HG03139 (cell line): ENCODE results near the gene DKK2.
"Not testable (repeated sequence)": the region's sequence is repeated elsewhere in the genome, so short reads cannot be mapped to it uniquely, and the experiment has no call there.

Experiments
- ATAC-seq: cut with Tn5 transposase; IDR thresholded peaks from one replicate; pipeline ENCODE4 v1.9.1; 2021; ENCODE audit not compliant: unreplicated experiment

Gene DKK2

GRCh38 chr4:106914223-106914622, 121.9 kb downstream of the DKK2 start:
- no peak for ATAC-seq

GRCh38 chr4:106909486-106910188, 126.5 kb downstream of the DKK2 start:
- no peak for ATAC-seq

GRCh38 chr4:106908049-106908448, 128.1 kb downstream of the DKK2 start:
- ATAC-seq: not testable (repeated sequence)

- no peak for ATAC-seq
Observed at GRCh38 chr4:106907216-106907615, 128.9 kb downstream of the DKK2 start.

GRCh38 chr4:106906728-106907127, 129.4 kb downstream of the DKK2 start:
- no peak for ATAC-seq

GRCh38 chr4:106898621-106899230, 137.4 kb downstream of the DKK2 start:
- ATAC-seq: peak; percentile 71

GRCh38 chr4:106893903-106894302, 142.2 kb downstream of the DKK2 start:
- no peak for ATAC-seq

GRCh38 chr4:106893395-106893881, 142.7 kb downstream of the DKK2 start:
- no peak for ATAC-seq

- no peak for ATAC-seq
Observed at GRCh38 chr4:106892786-106893185, 143.3 kb downstream of the DKK2 start.

GRCh38 chr4:106875340-106875739, 160.8 kb downstream of the DKK2 start:
- ATAC-seq: no peak
